HG02763 (cell line): ENCODE results near the gene SKA1.
"Not testable (repeated sequence)": the region's sequence is repeated elsewhere in the genome, so short reads cannot be mapped to it uniquely, and the experiment has no call there.

Source experiments
- ATAC-seq: cut with Tn5 transposase; IDR thresholded peaks from one replicate; pipeline ENCODE4 v1.9.1; 2021; ENCODE audit warnings: mild to moderate bottlenecking, moderate library complexity; ENCODE audit not compliant: unreplicated experiment

Gene SKA1

DNA sequence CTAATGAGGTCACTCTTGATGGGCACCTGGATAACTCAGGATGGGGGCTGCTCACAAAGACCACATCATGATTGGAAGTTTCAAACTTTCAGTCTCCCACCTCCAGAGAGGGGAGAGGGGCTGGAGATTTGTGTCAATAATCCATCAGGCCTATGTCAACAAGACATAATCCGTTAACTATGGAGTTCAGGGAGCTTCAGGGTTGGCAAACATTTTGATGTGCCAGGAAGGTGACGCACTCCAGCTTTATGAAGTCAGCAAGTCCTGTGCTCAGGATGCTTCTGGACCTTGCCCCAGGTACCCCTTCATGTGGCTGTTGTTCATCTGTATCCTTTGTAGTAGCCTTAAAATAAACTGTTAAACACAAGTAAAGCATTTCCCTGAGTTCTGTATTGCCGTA is 19.0 kb downstream of the SKA1 start:
- no peak for ATAC-seq

GRCh38 chr18:50395093-50395492 is 20.2 kb downstream of the SKA1 start:
- ATAC-seq, result no peak

DNA sequence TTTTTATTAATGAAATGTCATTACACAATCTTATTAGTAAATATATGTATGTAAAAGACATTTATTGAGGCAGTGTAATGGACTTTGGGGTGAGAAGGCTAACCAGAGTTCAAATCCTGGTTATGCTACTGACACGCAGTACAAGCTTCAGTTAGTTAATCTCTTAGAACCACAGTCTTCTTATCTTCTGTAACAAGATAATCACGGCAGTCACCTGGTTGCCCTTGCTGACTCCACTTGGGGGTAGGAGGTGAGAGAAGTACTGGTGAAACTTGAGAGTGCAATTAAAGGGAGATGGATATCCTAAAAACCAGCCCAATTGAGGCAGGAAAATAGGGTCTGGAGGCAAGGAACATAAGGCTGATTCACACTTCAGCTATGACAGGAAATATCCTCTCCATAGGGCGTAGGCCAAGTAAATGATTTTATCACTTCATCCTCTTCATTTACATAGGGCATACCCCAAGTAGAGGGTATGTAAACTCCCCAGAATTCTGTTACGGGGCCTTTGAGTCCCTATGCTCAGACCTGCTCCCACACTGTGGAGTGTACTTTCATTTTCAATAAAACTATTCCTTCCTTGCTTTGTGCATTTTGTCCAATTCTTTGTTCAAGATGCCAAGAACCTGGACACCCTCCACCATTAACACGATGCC is 21.3 kb downstream of the SKA1 start:
- ATAC-seq, result no peak

- ATAC-seq, result no peak
Measured at GRCh38 chr18:50397023-50397422, 22.2 kb downstream of the SKA1 start.

DNA sequence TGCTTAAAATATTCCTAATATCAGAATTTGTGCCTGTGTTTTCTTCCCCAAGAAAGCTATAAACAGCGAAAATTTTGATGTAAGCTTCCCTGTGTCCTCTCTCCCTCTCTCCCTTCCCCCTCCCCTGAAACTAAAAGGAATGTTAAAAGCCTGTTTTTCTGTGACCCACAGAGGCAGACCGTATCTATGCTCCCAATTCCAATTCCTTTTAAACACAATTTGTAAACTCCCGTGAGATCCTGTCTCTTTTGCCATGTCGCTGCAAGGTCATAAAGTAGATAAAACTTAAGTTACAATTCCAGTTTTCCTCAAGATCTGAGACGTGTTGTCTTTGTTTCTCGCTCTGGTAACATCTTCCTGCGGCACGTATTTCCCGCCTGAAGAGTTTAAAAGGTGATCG is 23.3 kb downstream of the SKA1 start:
- no peak for ATAC-seq

DNA sequence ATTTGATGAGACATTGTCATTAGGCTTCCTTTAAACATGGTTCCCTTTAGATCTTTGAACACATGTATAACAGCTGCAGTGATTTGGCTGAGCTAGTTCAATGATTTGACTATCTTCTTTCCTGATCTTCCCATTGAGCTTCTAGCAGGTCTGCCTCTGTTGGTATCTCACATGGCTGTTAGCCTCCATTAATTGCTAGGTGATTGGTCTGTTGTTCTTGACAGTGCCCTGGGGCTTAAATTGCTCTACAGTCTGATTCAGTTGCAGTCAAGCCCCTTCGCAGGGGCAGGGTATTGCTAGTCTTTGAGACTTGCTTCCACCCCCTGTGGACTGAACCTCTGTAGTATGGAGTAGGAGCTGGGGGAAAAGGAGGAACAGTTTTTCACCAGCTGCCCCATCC is 24.1 kb downstream of the SKA1 start:
- no peak for ATAC-seq

DNA sequence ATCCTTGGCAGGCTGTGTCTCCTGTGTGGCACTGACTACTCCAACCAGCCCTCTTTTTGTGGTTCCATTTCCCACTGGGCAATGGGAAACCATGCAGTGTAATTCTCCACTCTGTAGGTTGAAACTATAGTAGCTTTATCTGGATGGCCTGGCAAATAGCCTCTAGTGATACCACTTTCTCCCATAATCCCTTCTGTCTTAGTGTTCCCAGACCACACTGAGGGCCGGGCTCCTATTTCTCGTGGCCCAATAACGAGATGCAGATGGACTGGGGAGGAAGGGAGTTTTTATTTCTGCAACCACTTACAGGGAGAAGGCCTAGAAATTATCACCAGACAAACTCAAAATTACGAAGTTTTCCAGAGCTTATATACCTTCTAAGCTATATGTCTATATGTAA is 24.7 kb downstream of the SKA1 start:
- ATAC-seq, result no peak

DNA sequence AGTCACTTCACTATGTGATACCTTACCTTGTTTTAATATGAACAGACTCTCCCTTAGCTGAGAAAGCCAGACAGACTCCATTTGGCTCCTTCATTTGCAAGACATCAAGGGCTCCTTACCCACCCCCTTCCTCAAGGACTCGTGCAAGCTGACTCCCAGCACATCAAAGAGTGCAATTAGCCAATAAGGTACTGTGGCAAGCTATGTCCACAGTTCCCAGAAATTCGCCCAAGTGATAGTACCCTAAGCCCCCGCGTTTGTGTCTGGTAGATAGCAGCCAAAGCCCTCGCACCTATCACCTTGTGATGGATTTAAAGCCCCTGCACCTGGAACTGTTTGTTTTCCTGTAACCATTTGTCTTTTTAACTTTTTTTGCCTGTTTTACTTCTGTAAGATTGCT is 25.6 kb downstream of the SKA1 start:
- ATAC-seq, result not testable (repeated sequence)

DNA sequence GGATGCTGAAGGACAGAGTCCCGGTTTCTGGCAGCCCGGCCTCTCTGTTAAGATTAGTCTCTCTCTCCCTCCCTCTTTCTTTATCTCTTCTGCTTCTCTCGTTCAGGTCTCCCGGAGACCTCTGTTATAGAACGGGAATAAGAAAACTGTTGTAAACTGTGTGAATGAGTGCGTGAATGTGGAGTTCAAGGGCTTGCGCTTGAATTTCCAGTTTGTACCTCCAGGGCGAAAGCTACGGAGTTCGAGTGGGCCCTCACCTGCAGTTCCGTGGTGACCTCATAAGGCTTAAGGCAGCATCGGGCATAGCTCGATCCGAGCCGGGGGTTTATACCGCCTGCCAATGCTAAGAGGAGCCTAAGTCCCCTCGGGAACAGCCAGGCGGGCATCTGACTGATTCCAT is 26.4 kb downstream of the SKA1 start:
- no peak for ATAC-seq

- no peak for ATAC-seq
Measured at GRCh38 chr18:50401888-50402287, 27.0 kb downstream of the SKA1 start.

DNA sequence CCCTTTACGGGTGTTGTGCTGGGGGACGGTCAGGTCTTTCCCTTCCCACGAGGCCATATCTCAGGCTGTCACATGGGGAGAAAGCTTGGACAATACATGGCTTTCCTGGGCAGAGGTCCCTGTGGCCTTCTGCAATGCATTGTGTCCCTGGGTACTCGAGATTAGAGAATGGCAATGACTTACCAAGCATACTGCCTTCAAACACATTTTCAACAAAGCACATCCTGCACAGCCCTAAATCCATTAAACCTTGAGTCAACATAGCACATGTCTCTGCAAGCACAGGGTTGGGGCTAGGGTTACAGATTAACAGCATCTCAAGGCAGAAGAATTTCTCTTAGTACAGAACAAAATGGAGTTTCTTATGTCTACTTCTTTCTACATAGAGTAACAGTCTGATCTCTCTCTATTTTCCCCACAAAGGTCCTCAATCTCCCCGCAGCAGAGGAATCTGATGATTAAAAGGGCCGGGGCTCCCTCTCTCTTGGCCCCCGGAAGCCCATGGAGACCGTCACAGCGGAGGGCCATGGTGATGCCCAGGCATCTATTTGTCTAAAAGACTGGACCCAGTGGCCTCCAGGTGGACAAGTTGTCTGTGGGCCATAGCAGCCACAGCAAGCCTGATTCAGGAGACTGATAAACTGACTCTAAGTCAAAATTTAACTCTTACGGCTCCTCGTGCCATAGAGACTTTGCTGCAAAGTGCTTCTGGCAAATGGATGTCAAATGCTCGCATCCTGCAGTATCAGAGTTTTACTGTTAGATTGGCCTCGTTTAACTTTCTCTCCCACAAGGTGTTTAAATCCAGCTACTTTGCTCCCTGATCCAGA is 30.1 kb downstream of the SKA1 start:
- not testable (repeated sequence) for ATAC-seq

DNA sequence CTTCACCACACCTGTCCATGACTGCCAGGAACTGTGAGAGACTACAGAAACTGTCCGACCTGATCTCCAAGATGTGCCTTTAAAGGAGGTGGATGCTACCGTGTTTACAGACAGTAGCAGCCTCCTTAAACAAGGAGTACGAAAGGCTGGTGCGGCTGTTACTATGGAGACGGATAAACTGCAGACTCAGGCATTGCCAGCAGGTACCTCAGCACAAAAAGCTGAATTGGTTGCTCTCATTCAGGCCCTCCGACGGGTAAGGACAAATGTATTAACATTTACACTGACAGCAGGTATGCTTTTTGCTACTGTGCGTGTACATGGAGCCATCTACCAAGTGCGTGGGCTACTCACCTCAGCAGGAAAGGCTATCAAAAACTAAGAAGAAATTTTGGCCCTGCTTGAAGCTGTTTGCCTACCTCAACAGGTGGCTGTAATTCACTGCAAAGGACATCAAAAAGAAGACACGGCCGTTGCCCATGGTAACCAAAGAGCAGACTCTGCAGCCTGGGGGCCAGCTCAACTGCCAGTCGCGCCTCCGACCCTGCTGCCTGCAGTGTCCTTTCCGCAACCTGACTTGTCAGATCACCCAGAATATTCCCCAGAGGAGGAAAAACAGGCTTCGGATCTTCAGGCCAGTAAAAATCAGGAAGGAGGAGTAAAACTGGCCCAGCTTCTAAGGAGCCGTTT is 30.9 kb downstream of the SKA1 start:
- no peak for ATAC-seq

- no peak for ATAC-seq
Measured at GRCh38 chr18:50409236-50409635, 34.4 kb downstream of the SKA1 start.

- ATAC-seq, result no peak
Measured at GRCh38 chr18:50410008-50410407, 35.2 kb downstream of the SKA1 start.

DNA sequence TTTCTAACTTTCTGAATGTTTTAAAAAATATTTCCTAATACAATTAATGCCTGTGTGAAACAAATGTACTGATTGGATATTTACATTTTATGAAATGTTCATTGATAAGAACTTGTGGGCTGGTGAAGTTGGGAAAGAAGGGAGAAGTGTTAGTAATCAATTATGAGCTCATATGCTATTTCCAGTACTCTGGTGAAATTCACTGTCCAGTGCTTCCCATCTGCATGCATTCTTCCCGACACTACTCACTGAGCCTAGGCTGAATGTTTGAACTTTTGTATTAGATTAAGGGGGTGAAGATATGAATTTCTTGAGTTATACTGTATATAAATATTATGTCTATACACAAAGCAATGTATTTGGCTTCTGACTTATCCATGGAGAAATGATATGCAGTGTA is 36.0 kb downstream of the SKA1 start:
- ATAC-seq, result no peak

- ATAC-seq, result not testable (repeated sequence)
Measured at GRCh38 chr18:50416832-50417231, 42.0 kb downstream of the SKA1 start.

GRCh38 chr18:50417705-50418104 is 42.9 kb downstream of the SKA1 start:
- not testable (repeated sequence) for ATAC-seq

GRCh38 chr18:50418650-50419049 is 43.8 kb downstream of the SKA1 start:
- ATAC-seq, result no peak

- no peak for ATAC-seq
Measured at GRCh38 chr18:50422286-50422898, 47.5 kb downstream of the SKA1 start.

GRCh38 chr18:50424877-50425690 is 50.2 kb downstream of the SKA1 start:
- ATAC-seq, result no peak

DNA sequence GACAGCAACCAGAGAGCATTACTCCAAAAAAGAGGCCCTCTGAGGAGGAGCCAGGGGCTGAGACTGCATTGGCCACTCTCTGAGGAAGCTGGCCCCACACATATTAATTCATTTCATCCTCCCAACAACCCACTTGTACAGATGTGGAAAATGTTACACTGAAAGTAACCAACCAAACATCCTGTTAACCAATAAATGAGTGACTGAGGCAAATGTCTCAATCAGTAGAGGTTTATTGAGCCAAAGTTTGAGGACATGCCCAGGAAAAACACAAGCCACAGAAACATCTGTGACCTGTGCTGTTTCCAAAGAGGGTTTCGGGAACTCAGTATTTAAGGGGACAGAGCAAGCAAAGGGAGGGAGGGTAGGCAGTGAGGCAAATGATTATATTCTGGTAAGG is 53.0 kb downstream of the SKA1 start:
- ATAC-seq, result no peak
